NOMO-1 treated with dmso at 0.1 percent for 144 hours (cell line): ENCODE results near the gene ANO1.

Experiments
- DNase-seq: peaks from one replicate; lab custom pipeline; 2025; ENCODE audit not compliant: unreplicated experiment; lab: John Stamatoyannopoulos, UW

Gene ANO1

DNA sequence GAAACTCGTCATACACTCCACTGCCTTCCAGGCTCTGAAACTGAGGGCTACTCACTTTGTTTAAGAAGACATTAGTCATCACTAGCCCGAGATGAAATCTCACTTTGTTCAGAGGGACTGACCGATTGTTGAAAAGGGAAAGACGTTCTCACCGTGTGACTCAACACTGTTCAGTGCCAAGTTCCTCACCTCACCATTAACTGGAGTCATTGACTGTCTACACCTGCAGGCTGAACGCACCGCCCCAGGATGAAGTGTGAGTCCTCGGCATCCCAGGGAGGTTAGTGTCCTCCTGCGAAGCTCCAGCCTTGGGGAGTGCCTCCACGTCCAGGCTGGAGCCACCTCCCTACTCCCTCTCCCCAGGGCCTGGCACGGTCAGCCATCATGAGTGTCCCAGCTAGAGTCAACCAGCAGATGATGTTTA is 155.4 kb downstream of the ANO1 start:
- no peak for DNase-seq

DNA sequence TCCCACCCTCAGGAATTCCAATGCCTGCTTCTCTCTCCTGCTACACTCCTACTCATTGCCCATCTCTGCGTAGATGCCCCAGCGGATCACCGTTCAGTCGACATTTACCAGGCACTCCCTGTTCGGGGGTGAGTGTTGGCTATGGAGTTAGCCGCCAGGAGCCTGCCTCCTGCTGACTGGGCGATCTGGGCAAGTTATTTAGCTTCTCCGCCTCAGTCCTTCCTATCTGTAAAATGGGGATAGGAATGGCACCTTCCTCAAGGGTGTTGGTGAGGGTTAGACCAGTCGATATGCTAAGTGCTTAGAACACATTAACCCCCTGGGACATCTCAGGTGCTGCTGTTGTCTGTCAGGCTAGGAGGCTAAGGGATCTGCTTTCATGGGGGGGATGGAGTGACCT is 155.8 kb downstream of the ANO1 start:
- DNase-seq, result no peak
